Measurements from ENCODE around the gene SLC35B1.

SLC35B1 gene

GRCh38 chr17:49659661-49660382 is 47.9 kb downstream of the SLC35B1 start:
- no peak for DNase-seq

GRCh38 chr17:49656247-49656646 is 51.5 kb downstream of the SLC35B1 start:
- DNase-seq = no peak

Measured in stimulated activated CD4-positive, alpha-beta T cell treated with anti-CD3 and anti-CD28 coated beads, Interleukin-4, amount 100 ng/mL, for 24 hours (primary cell).